Measurements from ENCODE around the gene NXPE2.
"Not testable (repeated sequence)": the region's sequence is repeated elsewhere in the genome, so short reads cannot be mapped to it uniquely, and the experiment has no call there.

The NXPE2 gene

GRCh38 chr11:114678125-114679036 lies at the start of gene NXPE2:
TSS of gene NXPE2 (plus strand) at chr11:114678527. CDS start at chr11:114678576, 49 bp downstream.
- TF ChIP-seq CTCF (IDR thresholded peaks at IDR 0.05; ENCODE audit: borderline replicate concordance, insufficient read depth, low read depth, low read length) = no peak
- H3K4me3 ChIP-seq (ENCODE audit: low read depth, low read length) = no peak within 1 kb of the TSS

GRCh38 chr11:114631445-114631965 lies 46.8 kb upstream of the NXPE2 start:
- not testable (repeated sequence) for H3K4me3 ChIP-seq (ENCODE audit: low read depth, low read length)

GRCh38 chr11:114639440-114639839 lies 38.9 kb upstream of the NXPE2 start:
- not testable (repeated sequence) for H3K4me3 ChIP-seq (ENCODE audit: low read depth, low read length)

GRCh38 chr11:114650661-114651060 lies 27.7 kb upstream of the NXPE2 start:
- TF ChIP-seq CTCF (IDR thresholded peaks at IDR 0.05; ENCODE audit: borderline replicate concordance, insufficient read depth, low read depth, low read length) = no peak

GRCh38 chr11:114651145-114651718 lies 27.1 kb upstream of the NXPE2 start:
- no peak overlapping the region for H3K4me3 ChIP-seq (ENCODE audit: low read depth, low read length)
- no peak for TF ChIP-seq CTCF (IDR thresholded peaks at IDR 0.05; ENCODE audit: borderline replicate concordance, insufficient read depth, low read depth, low read length)

More at GRCh38 chr11:114650661-114651060, 27.7 kb upstream of the NXPE2 start:
- H3K4me3 ChIP-seq (ENCODE audit: low read depth, low read length) = no peak overlapping the region

GRCh38 chr11:114653148-114653547 lies 25.2 kb upstream of the NXPE2 start:
- no peak for TF ChIP-seq CTCF (IDR thresholded peaks at IDR 0.05; ENCODE audit: borderline replicate concordance, insufficient read depth, low read depth, low read length)
- no peak overlapping the region for H3K4me3 ChIP-seq (ENCODE audit: low read depth, low read length)

GRCh38 chr11:114664641-114665040 lies 13.7 kb upstream of the NXPE2 start:
- H3K4me3 ChIP-seq (ENCODE audit: low read depth, low read length) = no peak overlapping the region
- no peak for TF ChIP-seq CTCF (IDR thresholded peaks at IDR 0.05; ENCODE audit: borderline replicate concordance, insufficient read depth, low read depth, low read length)

GRCh38 chr11:114666760-114667159 lies 11.6 kb upstream of the NXPE2 start:
- H3K4me3 ChIP-seq (ENCODE audit: low read depth, low read length) = no peak overlapping the region
- no peak for TF ChIP-seq CTCF (IDR thresholded peaks at IDR 0.05; ENCODE audit: borderline replicate concordance, insufficient read depth, low read depth, low read length)
